Testis (tissue), 2 donors: Measurements from ENCODE around the gene CD151.

Source experiments
- CTCF ChIP-seq, 3 experiments: fragments of 450-650 bp in 2 of 3; fragments of 200-600 bp in 1 of 3; sonication (generic) in 1 of 3; IDR thresholded peaks; one replicate each; pipeline ENCODE4 v1.5.1; 2016 to 2019; ENCODE audit warnings: antibody characterized with exemption in 3 of 3, mild to moderate bottlenecking in 2 of 3, moderate library complexity in 1 of 3
- POLR2A ChIP-seq: fragments of 450-650 bp; IDR thresholded peaks from one replicate; pipeline ENCODE4 v1.6.1; 2017; ENCODE audit warnings: antibody characterized with exemption, mild to moderate bottlenecking, moderate library complexity

- TF ChIP-seq CTCF (IDR thresholded peaks at IDR 0.05) (no peak), POLR2A (no peak)
Observed at GRCh38 chr11:788009-788640, 44.6 kb upstream of the CD151 start.
